Lower lobe of right lung (tissue), 2 donors: Measurements from ENCODE around the gene NEK4. TPM values are rescaled to one million over a fixed set of nuclear protein-coding genes. Genes with fewer than 3 reads are reported as not detected.

ENCODE experiments used
- ATAC-seq, 2 donors: fragments of 200-7000 bp; cut with Tn5 transposase; one replicate each; pipeline ENCODE4 v1.9.1; 2020 to 2022; ENCODE audit warnings: mild to moderate bottlenecking in 2 of 2, moderate library complexity in 2 of 2
- DNase-seq: peaks from one replicate; pipeline ENCODE4 v3.0.0-alpha.2; 2020
- H3K27ac ChIP-seq: fragments of 200-600 bp; one replicate; pipeline ENCODE4 v1.8.0; 2022
- H3K27me3 ChIP-seq: fragments of 200-600 bp; one replicate; pipeline ENCODE4 v1.8.0; 2022; ENCODE audit warnings: low read depth
- H3K36me3 ChIP-seq: fragments of 200-600 bp; one replicate; pipeline ENCODE4 v1.8.0; 2022; ENCODE audit warnings: mild to moderate bottlenecking
- H3K4me1 ChIP-seq: fragments of 200-600 bp; one replicate; pipeline ENCODE4 v1.8.0; 2022
- H3K4me3 ChIP-seq: fragments of 200-600 bp; one replicate; pipeline ENCODE4 v1.8.0; 2022; ENCODE audit warnings: mild to moderate bottlenecking
- H3K9me3 ChIP-seq: fragments of 200-600 bp; one replicate; pipeline ENCODE4 v1.8.0; 2022
- intact Hi-C: fragments of 100-400 bp; cut with DNase I; formaldehyde crosslinking; loops from one replicate; pipeline ENCODE4 v1.11.0; 2022
- total RNA-seq: library from RNA; stranded (reverse); fragmentation: NEBNext Ultra II Directional; extraction: Animal tissue kit (Norgen Biotek cat#: 25700); gene quantifications from one replicate; pipeline ENCODE4 v1.2.1, GENCODE V29; 2021
- TF ChIP-seq, protein P1 (sequence below): fragments of 200-600 bp; IDR thresholded peaks from one replicate; pipeline ENCODE4 v1.8.0; 2022; ENCODE audit warnings: antibody characterized with exemption, mild to moderate bottlenecking
- donor health status: DM: no; HTN: yes; CAD: no; lungs with severe emphysema.

Gene NEK4
- total RNA-seq, 1 donor from 2014 or later = 25.1 TPM

DNA sequence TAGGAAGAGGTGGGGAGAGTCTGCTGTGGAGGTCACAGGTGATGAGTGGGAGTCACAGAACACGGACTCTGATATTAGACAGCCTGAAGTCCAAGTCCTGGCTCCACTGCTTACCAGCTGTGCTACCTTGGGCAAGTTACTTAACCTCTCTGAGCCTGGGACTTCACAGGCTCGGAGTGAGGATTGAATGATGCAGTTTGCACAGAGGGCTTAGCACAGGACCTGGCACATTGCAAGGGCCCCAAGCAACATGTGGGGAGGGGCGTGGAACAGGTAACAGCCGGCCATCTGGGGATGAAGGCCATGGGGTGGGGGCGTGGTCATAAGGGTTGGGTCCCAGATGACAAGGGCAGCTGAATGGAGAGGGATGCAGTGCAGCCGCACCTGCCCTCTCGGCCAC is 19.6 kb upstream of the NEK4 start:
- Histone ChIP-seq H3K9me3 (no peaks in the 10 kb centered on the region), H3K4me3 (no peak overlapping the region), H3K27me3 (no peaks in the 10 kb centered on the region), H3K27ac (no peak overlapping the region), H3K4me1 (no peaks in the 10 kb centered on the region), H3K36me3 (no peaks in the 10 kb centered on the region)
- TF ChIP-seq, protein P1, sequence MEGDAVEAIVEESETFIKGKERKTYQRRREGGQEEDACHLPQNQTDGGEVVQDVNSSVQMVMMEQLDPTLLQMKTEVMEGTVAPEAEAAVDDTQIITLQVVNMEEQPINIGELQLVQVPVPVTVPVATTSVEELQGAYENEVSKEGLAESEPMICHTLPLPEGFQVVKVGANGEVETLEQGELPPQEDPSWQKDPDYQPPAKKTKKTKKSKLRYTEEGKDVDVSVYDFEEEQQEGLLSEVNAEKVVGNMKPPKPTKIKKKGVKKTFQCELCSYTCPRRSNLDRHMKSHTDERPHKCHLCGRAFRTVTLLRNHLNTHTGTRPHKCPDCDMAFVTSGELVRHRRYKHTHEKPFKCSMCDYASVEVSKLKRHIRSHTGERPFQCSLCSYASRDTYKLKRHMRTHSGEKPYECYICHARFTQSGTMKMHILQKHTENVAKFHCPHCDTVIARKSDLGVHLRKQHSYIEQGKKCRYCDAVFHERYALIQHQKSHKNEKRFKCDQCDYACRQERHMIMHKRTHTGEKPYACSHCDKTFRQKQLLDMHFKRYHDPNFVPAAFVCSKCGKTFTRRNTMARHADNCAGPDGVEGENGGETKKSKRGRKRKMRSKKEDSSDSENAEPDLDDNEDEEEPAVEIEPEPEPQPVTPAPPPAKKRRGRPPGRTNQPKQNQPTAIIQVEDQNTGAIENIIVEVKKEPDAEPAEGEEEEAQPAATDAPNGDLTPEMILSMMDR = no peak
- ATAC-seq (no peak), DNase-seq (no peak)
- intact Hi-C loops = no loop called here

DNA sequence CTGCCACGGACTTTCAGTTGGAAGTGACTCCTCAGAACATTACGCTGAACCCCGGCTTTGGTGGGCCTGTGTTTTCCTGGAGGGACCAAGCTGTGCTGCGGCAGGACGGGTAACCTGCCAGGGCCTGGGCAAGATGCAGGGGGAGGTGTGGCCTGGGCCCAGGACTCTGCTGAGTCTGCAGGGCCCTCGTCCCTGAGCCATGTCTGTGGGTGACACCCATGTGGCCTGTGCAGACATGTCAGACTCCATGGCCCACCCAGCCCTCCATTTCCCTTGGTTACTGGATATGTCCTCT is 19.0 kb upstream of the NEK4 start:
- Histone ChIP-seq H3K9me3 (no peaks in the 10 kb centered on the region), H3K27me3 (no peaks in the 10 kb centered on the region), H3K36me3 (no peaks in the 10 kb centered on the region), H3K27ac (no peak overlapping the region), H3K4me3 (no peak overlapping the region), H3K4me1 (no peaks in the 10 kb centered on the region)
- ATAC-seq (no peak), DNase-seq (peak; percentile 33)
- intact Hi-C loops = no loop called here
- TF ChIP-seq, protein P1 = no peak

DNA sequence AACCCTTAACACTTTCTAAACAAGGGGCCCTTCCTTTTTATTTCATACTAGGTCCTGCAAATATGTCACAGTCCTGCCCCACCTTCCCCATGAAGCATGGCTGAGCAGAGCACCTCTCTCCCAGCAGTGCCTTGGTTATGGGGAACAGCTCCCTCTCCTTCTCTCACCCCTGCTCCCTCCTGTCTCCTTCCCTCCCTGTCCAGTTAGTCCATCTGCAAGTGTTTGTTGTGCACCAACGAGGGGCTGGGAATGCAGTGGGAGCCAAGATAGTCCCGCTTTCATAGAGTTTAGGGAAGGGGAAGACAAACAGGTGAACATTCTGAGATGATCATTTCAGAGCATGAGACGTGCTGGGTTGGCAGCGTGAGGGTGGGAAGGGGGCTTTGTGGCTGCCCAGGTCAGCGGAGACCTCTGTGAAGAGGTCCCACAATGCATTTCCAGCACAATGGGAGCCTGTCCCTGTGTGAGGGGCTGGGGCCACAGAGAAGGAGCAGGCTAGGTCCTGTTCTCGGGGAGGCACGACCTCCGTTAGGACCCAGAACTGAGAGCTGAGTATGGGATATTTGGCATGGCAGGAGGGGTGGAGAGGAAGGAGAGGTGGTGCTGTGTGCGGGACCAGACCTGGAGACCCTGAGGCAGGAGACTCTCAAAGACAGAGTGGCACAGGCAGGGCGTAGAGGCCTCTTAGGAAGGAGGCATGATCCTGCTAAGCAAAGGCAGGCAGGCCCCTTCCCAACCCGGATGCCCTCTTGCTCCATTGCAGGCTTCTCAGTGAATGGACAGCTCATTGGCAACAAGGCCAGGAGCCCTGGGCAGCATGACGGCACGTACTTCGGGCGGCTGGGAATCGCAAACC is 18.4 kb upstream of the NEK4 start:
- intact Hi-C loops = no loop called here
- TF ChIP-seq, protein P1 = no peak

DNA sequence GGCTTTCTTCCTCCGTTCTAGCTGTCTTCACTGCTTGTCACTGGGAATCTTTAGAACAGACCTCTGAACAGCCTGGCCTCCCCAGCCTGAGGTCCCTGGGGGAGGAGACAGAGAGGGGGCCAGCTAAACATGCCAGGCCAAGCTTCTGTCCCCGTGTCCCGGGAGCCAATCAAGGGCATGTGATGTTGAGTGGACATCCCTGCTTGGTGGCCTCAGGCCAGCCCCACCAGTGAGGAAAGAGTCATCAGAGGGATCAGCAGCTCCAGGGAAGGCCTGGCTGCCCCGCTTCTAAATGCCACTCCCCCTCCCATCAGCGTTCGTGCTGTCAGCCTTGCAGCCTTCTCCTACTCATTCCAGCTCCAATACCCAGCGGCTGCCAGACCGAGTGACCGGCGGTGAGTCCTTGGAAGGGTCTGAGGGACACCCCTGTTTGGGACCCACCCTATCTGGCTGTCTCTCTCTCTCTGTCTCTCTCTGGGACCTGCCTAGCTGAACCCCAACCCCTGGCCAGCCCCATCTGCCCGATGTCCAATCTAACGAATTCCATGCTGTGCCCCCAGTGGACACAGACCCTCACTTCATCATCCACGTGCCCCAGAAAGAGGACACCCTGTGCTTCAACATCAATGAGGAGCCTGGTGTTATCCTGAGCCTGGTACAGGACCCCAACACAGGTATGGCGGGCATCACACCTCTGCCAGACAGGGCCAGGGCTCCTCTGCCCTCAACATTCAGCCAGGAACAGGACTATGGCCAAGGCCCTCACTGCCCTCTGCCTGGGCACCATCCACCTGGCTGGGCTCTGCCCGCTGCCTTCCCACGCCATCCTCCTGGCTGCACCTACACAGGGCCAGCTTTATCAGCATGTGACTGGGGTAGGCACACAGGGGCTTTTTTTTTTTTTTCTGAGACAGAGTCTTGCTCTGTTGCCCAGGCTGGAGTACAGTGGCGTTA is 17.2 kb upstream of the NEK4 start:
- Histone ChIP-seq H3K4me3 (no peak overlapping the region), H3K9me3 (no peaks in the 10 kb centered on the region), H3K4me1 (no peaks in the 10 kb centered on the region), H3K27me3 (no peaks in the 10 kb centered on the region), H3K27ac (no peak overlapping the region), H3K36me3 (no peaks in the 10 kb centered on the region)
- intact Hi-C loops = no loop called here
- DNase-seq (peak; percentile 42), ATAC-seq (no peak)
- TF ChIP-seq, protein P1 = no peak

More for the DNA sequence above, 18.4 kb upstream of the NEK4 start:
- no peaks in the 10 kb centered on the region for H3K36me3 ChIP-seq
- no peak overlapping the region for H3K27ac ChIP-seq
- ATAC-seq (no peak), DNase-seq (peak; percentile 6)
- no peaks in the 10 kb centered on the region for H3K4me1 ChIP-seq
- no peak overlapping the region for H3K4me3 ChIP-seq
- no peaks in the 10 kb centered on the region for H3K27me3 ChIP-seq
- no peaks in the 10 kb centered on the region for H3K9me3 ChIP-seq

- Histone ChIP-seq H3K36me3 (no peaks in the 10 kb centered on the region), H3K4me3 (no peak overlapping the region), H3K27me3 (no peaks in the 10 kb centered on the region), H3K4me1 (no peaks in the 10 kb centered on the region), H3K9me3 (no peaks in the 10 kb centered on the region), H3K27ac (no peak overlapping the region)
- ATAC-seq (no peak), DNase-seq (peak; percentile 28)
- TF ChIP-seq, protein P1 = no peak
- intact Hi-C loops = no loop called here
Measured at GRCh38 chr3:52787246-52787645, 16.5 kb upstream of the NEK4 start.
